Neural progenitor cell (in vitro differentiated cells): ENCODE measurements around the gene CREB5. TPM values are rescaled to one million over a fixed set of nuclear protein-coding genes. Genes with fewer than 3 reads are reported as not detected.
A peak's percentile ranks its signal among the peaks of the same experiment; 100 is the strongest.

Experiments used
- DNase-seq: peaks from one replicate; pipeline ENCODE4 v3.0.0-alpha.2; 2016; ENCODE audit warnings: low spot score
- H2AFZ ChIP-seq: fragments of 200-600 bp; sonication (generic); replicated peaks from 2 replicates; pipeline ENCODE4 v1.6.1; 2016; ENCODE audit warnings: antibody characterized with exemption
- H3F3A ChIP-seq: fragments of 200-600 bp; sonication (generic); 2 replicates; pipeline ENCODE4 v1.6.1; 2016; ENCODE audit warnings: antibody characterized with exemption, low read depth
- H3K27ac ChIP-seq: fragments of 200-600 bp; sonication (generic); 2 replicates; pipeline ENCODE4 v1.5.1; 2016; ENCODE audit warnings: mild to moderate bottlenecking
- H3K27me3 ChIP-seq: fragments of 200-600 bp; sonication (generic); 2 replicates; pipeline ENCODE4 v1.6.1; 2016; ENCODE audit warnings: mild to moderate bottlenecking, moderate library complexity
- H3K36me3 ChIP-seq: fragments of 200-600 bp; sonication (generic); 2 replicates; pipeline ENCODE4 v1.5.1; 2016
- H3K4me1 ChIP-seq: fragments of 200-600 bp; sonication (generic); 2 replicates; pipeline ENCODE4 v1.6.1; 2016; ENCODE audit warnings: mixed run types
- H3K4me2 ChIP-seq: fragments of 200-600 bp; sonication (generic); 2 replicates; pipeline ENCODE4 v1.6.1; 2016
- H3K4me3 ChIP-seq: fragments of 200-600 bp; sonication (generic); 2 replicates; pipeline ENCODE4 v1.5.1; 2016
- H3K79me2 ChIP-seq: fragments of 200-600 bp; sonication (generic); 2 replicates; pipeline ENCODE4 v1.6.1; 2016; ENCODE audit warnings: low read depth
- H3K9ac ChIP-seq: fragments of 200-600 bp; sonication (generic); 2 replicates; pipeline ENCODE4 v1.6.1; 2016
- H3K9me3 ChIP-seq: fragments of 200-600 bp; sonication (generic); 2 replicates; pipeline ENCODE4 v1.5.1; 2016; ENCODE audit warnings: low read depth
- H4K20me1 ChIP-seq: fragments of 200-600 bp; sonication (generic); 2 replicates; pipeline ENCODE4 v1.6.1; 2016; ENCODE audit warnings: low read depth
- H3K27ac Mint-ChIP-seq: 3 replicates; pipeline ENCODE4 v1.8.0; 2021; ENCODE audit warnings: mixed read lengths
- H3K27me3 Mint-ChIP-seq: 2 replicates; pipeline ENCODE4 v1.8.0; 2022; ENCODE audit warnings: low read depth, mild to moderate bottlenecking, inconsistent platforms, moderate library complexity, mixed read lengths; ENCODE audit not compliant: insufficient read depth
- H3K36me3 Mint-ChIP-seq: 3 replicates; pipeline ENCODE4 v1.8.0; 2021; ENCODE audit warnings: mixed read lengths
- H3K4me1 Mint-ChIP-seq: 3 replicates; pipeline ENCODE4 v1.8.0; 2021; ENCODE audit warnings: mixed read lengths
- H3K4me3 Mint-ChIP-seq: 3 replicates; pipeline ENCODE4 v1.8.0; 2021; ENCODE audit warnings: mild to moderate bottlenecking, moderate library complexity, mixed read lengths
- H3K9me3 Mint-ChIP-seq: 3 replicates; pipeline ENCODE4 v1.8.0; 2020; ENCODE audit warnings: mixed read lengths
- EZH2 ChIP-seq: fragments of 200-600 bp; sonication (generic); IDR thresholded peaks from 2 replicates; pipeline ENCODE4 v1.6.1; 2017; ENCODE audit warnings: antibody characterized with exemption, mild to moderate bottlenecking, moderate library complexity
- EZH2phosphoT487 ChIP-seq: fragments of 200-600 bp; sonication (generic); IDR thresholded peaks from 2 replicates; pipeline ENCODE4 v1.6.1; 2017; ENCODE audit warnings: antibody characterized with exemption
- total RNA-seq: library from RNA; depleted of rRNA; stranded (reverse); fragments of >200 nt; gene quantifications from 2 replicates; pipeline ENCODE4 v1.2.3, GENCODE V29; 2015; ENCODE audit warnings: low replicate concordance
- TF ChIP-seq, protein P1 (sequence below): fragments of 200-600 bp; sonication (generic); IDR thresholded peaks from 2 replicates; pipeline ENCODE4 v1.5.1; 2017; ENCODE audit warnings: antibody characterized with exemption, mild to moderate bottlenecking

Gene CREB5
- total RNA-seq, 1 donor from 2014 or later = 1.2 TPM

DNA sequence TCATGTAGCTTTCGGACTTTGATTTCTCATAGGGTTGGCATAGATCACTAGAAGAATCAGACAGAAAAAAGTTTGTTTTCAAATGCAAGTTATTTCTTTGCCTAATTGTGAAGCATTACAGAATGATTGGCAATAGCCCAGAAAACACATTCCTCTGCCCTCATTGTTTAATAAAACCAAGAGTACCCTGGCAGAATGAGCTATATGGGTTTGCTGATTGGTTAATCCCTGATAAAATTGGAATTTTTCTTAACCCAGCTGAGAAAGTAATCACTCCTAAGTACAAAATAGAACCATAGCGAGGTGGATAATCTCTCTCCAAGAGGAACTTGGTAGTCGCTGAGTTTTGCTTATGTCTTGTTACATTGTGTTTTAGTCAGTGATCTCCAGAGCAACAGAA, 30.9 kb upstream of the CREB5 start:
- Mint-ChIP-seq H3K4me1 (no peaks in the 10 kb centered on the region), H3K9me3 (no peaks in the 10 kb centered on the region), H3K36me3 (no peaks in the 10 kb centered on the region), H3K27me3 (peaks cover 5% of the 10 kb centered on the region), H3K4me3 (no peak overlapping the region), H3K27ac (no peak overlapping the region)
- Histone ChIP-seq H2AFZ (no peak overlapping the region), H3F3A (no peaks in the 10 kb centered on the region), H4K20me1 (no peaks in the 10 kb centered on the region), H3K79me2 (no peaks in the 10 kb centered on the region), H3K27ac (no peak overlapping the region), H3K9me3 (no peaks in the 10 kb centered on the region), H3K4me2 (no peak overlapping the region), H3K4me1 (no peaks in the 10 kb centered on the region), H3K27me3 (no peaks in the 10 kb centered on the region), H3K4me3 (no peak overlapping the region), H3K9ac (no peak overlapping the region), H3K36me3 (no peaks in the 10 kb centered on the region)
- no peak for DNase-seq
- TF ChIP-seq EZH2 (no peak), EZH2phosphoT487 (no peak)
- TF ChIP-seq, protein P1, sequence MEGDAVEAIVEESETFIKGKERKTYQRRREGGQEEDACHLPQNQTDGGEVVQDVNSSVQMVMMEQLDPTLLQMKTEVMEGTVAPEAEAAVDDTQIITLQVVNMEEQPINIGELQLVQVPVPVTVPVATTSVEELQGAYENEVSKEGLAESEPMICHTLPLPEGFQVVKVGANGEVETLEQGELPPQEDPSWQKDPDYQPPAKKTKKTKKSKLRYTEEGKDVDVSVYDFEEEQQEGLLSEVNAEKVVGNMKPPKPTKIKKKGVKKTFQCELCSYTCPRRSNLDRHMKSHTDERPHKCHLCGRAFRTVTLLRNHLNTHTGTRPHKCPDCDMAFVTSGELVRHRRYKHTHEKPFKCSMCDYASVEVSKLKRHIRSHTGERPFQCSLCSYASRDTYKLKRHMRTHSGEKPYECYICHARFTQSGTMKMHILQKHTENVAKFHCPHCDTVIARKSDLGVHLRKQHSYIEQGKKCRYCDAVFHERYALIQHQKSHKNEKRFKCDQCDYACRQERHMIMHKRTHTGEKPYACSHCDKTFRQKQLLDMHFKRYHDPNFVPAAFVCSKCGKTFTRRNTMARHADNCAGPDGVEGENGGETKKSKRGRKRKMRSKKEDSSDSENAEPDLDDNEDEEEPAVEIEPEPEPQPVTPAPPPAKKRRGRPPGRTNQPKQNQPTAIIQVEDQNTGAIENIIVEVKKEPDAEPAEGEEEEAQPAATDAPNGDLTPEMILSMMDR = no peak

DNA sequence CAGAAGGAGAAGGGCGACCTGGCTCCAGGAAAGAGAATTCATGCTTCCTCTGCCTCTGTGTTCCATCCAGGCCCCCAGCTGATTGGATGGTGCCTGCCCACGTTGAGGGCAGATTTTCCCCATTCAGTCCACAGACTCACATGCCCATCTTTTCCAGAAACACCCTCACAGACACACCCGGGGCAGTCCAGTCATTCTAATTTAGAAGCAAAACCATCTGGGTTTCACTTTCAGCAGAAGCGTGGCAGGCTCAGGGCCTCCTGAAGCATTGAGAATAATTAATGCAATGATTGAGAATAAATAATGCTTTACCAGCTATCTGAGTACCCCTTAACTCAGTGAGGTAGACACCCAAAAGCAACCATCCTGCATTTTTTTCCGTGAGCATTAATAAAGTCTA, 30.2 kb upstream of the CREB5 start:
- Histone ChIP-seq H3K27me3 (no peaks in the 10 kb centered on the region), H3K79me2 (no peaks in the 10 kb centered on the region), H3K4me3 (no peak overlapping the region), H3K4me1 (no peaks in the 10 kb centered on the region), H3F3A (no peaks in the 10 kb centered on the region), H3K36me3 (no peaks in the 10 kb centered on the region), H3K4me2 (no peak overlapping the region), H3K9ac (no peak overlapping the region), H4K20me1 (no peaks in the 10 kb centered on the region), H3K27ac (no peak overlapping the region), H3K9me3 (no peaks in the 10 kb centered on the region), H2AFZ (no peak overlapping the region)
- Mint-ChIP-seq H3K9me3 (no peaks in the 10 kb centered on the region), H3K4me3 (no peak overlapping the region), H3K36me3 (no peaks in the 10 kb centered on the region), H3K27ac (no peak overlapping the region), H3K27me3 (peaks cover 5% of the 10 kb centered on the region), H3K4me1 (no peaks in the 10 kb centered on the region)
- DNase-seq = no peak
- TF ChIP-seq EZH2phosphoT487 = no peak
- TF ChIP-seq, protein P1 = no peak
- no peak for TF ChIP-seq EZH2

DNA sequence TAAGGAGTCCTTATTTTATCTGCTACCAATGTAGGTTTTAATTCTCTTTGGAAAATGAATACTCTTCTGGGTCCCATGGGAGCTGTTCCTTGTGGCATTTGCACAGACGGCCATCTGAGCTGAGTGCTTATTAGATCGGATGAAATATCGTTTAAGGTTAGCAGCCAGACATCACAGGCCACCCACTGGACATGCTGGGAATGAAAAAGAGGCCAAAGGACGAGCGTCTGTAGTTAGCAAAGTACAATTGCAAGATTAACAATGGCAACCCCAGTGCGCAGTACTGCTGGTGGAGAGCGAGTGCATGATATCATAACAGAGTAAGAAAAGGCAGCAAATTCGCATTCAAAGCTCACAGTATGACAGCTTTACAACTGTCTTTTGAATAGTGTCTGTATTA, 28.3 kb upstream of the CREB5 start:
- H3K27ac Mint-ChIP-seq = no peak overlapping the region
- Histone ChIP-seq H3K4me1 (no peaks in the 10 kb centered on the region), H3F3A (no peaks in the 10 kb centered on the region), H3K27ac (no peak overlapping the region), H3K4me2 (no peak overlapping the region), H3K9me3 (no peaks in the 10 kb centered on the region), H3K36me3 (no peaks in the 10 kb centered on the region), H3K4me3 (no peak overlapping the region), H3K27me3 (no peaks in the 10 kb centered on the region), H4K20me1 (no peaks in the 10 kb centered on the region), H3K9ac (no peak overlapping the region), H3K79me2 (no peaks in the 10 kb centered on the region), H2AFZ (no peak overlapping the region)
- no peaks in the 10 kb centered on the region for H3K4me1 Mint-ChIP-seq
- H3K9me3 Mint-ChIP-seq = no peaks in the 10 kb centered on the region
- H3K4me3 Mint-ChIP-seq = no peak overlapping the region
- peaks cover 3% of the 10 kb centered on the region for H3K27me3 Mint-ChIP-seq
- no peaks in the 10 kb centered on the region for H3K36me3 Mint-ChIP-seq
- DNase-seq = no peak
- TF ChIP-seq EZH2 = no peak
- peak; percentile 27 for TF ChIP-seq EZH2phosphoT487
- TF ChIP-seq, protein P1 = no peak
